Right lobe of liver (tissue), 4 donors: ENCODE results near the gene HSPB9.

Source experiments
- POLR2A ChIP-seq: fragments of 450-650 bp; IDR thresholded peaks from one replicate; pipeline ENCODE4 v1.6.1; 2017; ENCODE audit warnings: antibody characterized with exemption, mild to moderate bottlenecking
- TF ChIP-seq, protein P1 (sequence below), 4 donors: fragments of 200-600 bp in 3 of 4; fragments of 450-650 bp in 1 of 4; IDR thresholded peaks; one replicate each; pipeline versions ENCODE4 v1.5.1 to v1.8.0; 2016 to 2022; ENCODE audit warnings: antibody characterized with exemption in 4 of 4, mild to moderate bottlenecking in 2 of 4
- donor health status: DM: no; HTN: no; CAD: no.
- donor health status: DM: no; HTN: no; CAD: no.
- donor health status: DM: no; HTN: yes; CAD: no.

GRCh38 chr17:42136654-42137051 is 14.0 kb downstream of the HSPB9 start:
- no peak for TF ChIP-seq POLR2A
- TF ChIP-seq, protein P1, sequence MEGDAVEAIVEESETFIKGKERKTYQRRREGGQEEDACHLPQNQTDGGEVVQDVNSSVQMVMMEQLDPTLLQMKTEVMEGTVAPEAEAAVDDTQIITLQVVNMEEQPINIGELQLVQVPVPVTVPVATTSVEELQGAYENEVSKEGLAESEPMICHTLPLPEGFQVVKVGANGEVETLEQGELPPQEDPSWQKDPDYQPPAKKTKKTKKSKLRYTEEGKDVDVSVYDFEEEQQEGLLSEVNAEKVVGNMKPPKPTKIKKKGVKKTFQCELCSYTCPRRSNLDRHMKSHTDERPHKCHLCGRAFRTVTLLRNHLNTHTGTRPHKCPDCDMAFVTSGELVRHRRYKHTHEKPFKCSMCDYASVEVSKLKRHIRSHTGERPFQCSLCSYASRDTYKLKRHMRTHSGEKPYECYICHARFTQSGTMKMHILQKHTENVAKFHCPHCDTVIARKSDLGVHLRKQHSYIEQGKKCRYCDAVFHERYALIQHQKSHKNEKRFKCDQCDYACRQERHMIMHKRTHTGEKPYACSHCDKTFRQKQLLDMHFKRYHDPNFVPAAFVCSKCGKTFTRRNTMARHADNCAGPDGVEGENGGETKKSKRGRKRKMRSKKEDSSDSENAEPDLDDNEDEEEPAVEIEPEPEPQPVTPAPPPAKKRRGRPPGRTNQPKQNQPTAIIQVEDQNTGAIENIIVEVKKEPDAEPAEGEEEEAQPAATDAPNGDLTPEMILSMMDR (IDR thresholded peaks at IDR 0.05) = no peak
